ENCODE data around the gene MINDY3.

GRCh38 chr10:15901889-15902288, 41.6 kb upstream of the MINDY3 start:
- no peak for TF ChIP-seq CTCF (IDR thresholded peaks at IDR 0.05; ENCODE audit: low read depth, low read length, poor library complexity, severe bottlenecking)
- TF ChIP-seq EZH2phosphoT487 (IDR thresholded peaks at IDR 0.05; ENCODE audit: borderline replicate concordance, low read length): no peak

Measured in DOHH2 (cell line).